ENCODE measurements around the gene DCST1. TPM values are rescaled to one million over a fixed set of nuclear protein-coding genes. Genes with fewer than 3 reads are reported as not detected.

Gene DCST1
- total RNA-seq, 1 donor from 2014 or later: not detected

DNA sequence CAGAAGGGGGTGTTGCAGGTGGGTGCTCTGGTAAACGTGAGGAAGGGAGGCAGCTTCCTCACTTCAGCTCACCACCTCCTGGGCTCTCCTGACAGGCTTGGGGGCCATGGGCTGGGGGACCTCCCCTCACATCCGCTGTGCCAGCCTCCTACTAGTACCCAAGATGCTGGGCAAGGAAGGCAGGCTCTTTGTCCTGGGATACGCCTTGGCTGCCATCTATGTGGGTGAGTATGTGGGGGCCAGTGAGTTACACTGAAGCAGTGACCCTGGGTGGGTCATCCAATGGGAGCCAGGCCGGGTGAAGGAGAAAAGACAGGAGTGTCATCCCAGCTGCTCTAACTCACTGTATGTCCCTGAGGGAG, 5.7 kb downstream of the DCST1 start:
- Mint-ChIP-seq H3K4me3 (no peak overlapping the region), H3K9me3 (no peaks in the 10 kb centered on the region), H3K27me3 (ENCODE audit: low read depth) (no peaks in the 10 kb centered on the region), H3K4me1 (peaks cover under 1% of the 10 kb centered on the region), H3K36me3 (ENCODE audit: low read depth) (no peaks in the 10 kb centered on the region), H3K27ac (ENCODE audit: unreplicated experiment) (no peak overlapping the region)
- no peak for DNase-seq (ENCODE audit: low read depth, low spot score)
- TF ChIP-seq, protein P1, sequence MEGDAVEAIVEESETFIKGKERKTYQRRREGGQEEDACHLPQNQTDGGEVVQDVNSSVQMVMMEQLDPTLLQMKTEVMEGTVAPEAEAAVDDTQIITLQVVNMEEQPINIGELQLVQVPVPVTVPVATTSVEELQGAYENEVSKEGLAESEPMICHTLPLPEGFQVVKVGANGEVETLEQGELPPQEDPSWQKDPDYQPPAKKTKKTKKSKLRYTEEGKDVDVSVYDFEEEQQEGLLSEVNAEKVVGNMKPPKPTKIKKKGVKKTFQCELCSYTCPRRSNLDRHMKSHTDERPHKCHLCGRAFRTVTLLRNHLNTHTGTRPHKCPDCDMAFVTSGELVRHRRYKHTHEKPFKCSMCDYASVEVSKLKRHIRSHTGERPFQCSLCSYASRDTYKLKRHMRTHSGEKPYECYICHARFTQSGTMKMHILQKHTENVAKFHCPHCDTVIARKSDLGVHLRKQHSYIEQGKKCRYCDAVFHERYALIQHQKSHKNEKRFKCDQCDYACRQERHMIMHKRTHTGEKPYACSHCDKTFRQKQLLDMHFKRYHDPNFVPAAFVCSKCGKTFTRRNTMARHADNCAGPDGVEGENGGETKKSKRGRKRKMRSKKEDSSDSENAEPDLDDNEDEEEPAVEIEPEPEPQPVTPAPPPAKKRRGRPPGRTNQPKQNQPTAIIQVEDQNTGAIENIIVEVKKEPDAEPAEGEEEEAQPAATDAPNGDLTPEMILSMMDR (conservative IDR thresholded peaks at IDR 0.05): no peak

DNA sequence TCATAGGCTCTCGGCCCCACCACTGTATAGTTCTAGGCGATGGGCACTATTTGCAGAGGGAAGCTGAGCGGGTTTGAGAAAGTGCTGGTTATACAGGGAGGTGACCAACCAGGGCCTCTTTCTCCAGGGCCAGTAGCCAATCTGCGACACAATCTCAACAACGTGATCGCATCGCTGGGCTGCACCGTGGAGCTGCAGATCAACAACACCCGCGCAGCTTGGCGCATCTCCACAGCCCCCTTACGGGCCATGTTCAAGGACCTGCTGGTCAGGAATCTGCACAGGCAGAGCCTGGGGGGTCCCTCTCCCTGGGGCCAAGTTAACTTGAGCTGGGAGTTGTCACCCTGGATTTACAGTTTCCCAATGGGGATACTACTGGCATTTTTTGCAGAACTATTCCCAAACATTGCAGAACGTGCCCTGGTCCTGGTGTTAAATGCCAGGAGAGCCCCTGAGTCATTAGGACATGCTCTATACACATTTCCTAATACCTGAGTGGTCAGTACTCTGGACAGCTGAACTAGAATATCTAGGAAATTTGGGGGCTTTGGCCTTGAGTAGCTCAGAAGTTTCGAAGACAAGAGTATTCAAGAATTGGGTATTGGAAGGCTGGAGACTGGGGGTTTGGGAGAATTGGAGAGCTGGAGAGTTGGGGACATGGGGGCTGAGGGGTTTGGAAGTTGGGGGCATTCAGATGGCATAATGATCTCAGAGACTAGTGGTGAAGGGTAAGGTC, 6.9 kb downstream of the DCST1 start:
- H3K36me3 Mint-ChIP-seq (ENCODE audit: low read depth): no peaks in the 10 kb centered on the region
- peaks cover 10% of the 10 kb centered on the region for H3K4me1 Mint-ChIP-seq
- H3K4me3 Mint-ChIP-seq: no peak overlapping the region

DNA sequence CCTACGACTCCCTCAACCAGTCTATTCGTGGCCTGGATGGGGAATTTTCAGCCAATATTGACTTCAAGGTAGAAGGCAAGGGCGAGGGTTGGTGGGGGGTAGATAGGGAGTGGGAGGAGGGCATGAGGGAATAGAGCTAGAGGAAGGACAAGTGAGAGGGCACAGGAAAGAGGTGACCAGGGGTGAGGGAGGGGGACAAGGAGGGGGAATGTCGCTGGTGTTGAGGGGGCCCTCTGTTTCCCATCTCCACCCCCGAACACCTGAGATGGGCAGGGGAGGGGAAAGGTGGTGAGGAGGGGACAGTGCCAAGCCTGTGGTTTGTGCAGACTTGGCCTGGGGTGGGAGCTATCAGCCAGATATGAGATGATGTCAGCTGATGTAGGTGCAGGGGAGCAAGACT, 9.2 kb downstream of the DCST1 start:
- Mint-ChIP-seq H3K4me1 (peaks cover 12% of the 10 kb centered on the region), H3K27ac (ENCODE audit: unreplicated experiment) (no peak overlapping the region), H3K36me3 (ENCODE audit: low read depth) (no peaks in the 10 kb centered on the region), H3K4me3 (no peak overlapping the region), H3K9me3 (no peaks in the 10 kb centered on the region), H3K27me3 (ENCODE audit: low read depth) (no peaks in the 10 kb centered on the region)
- DNase-seq (ENCODE audit: low read depth, low spot score): no peak
- TF ChIP-seq, protein P1 (conservative IDR thresholded peaks at IDR 0.05): no peak

More for the DNA sequence above, 6.9 kb downstream of the DCST1 start:
- DNase-seq (ENCODE audit: low read depth, low spot score): no peak
- H3K27ac Mint-ChIP-seq (ENCODE audit: unreplicated experiment): no peak overlapping the region
- H3K9me3 Mint-ChIP-seq: no peaks in the 10 kb centered on the region
- TF ChIP-seq, protein P1 (conservative IDR thresholded peaks at IDR 0.05): no peak
- no peaks in the 10 kb centered on the region for H3K27me3 Mint-ChIP-seq (ENCODE audit: low read depth)

DNA sequence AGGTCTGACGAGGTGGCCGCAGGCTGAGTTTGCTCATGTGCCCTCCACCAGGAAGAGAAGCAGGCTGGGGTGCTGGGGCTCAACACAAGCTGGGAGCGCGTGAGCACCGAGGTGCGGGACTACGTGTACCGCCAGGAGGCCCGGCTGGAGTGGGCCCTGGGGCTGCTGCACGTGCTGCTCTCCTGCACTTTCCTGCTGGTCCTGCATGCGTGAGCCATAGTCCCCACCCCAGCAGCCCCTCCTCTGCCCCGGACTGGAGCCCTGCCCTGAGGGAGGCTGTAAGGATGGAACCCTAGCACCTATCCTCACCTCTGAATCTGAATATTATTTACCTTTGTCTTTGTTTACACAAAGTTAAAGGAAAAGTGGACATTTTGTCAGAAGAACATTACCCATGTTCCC, 9.7 kb downstream of the DCST1 start:
- Mint-ChIP-seq H3K27ac (ENCODE audit: unreplicated experiment) (no peak overlapping the region), H3K27me3 (ENCODE audit: low read depth) (no peaks in the 10 kb centered on the region), H3K36me3 (ENCODE audit: low read depth) (no peaks in the 10 kb centered on the region), H3K4me3 (no peak overlapping the region), H3K9me3 (no peaks in the 10 kb centered on the region), H3K4me1 (peaks cover 15% of the 10 kb centered on the region)
- DNase-seq (ENCODE audit: low read depth, low spot score): no peak
- TF ChIP-seq, protein P1 (conservative IDR thresholded peaks at IDR 0.05): no peak

DNA sequence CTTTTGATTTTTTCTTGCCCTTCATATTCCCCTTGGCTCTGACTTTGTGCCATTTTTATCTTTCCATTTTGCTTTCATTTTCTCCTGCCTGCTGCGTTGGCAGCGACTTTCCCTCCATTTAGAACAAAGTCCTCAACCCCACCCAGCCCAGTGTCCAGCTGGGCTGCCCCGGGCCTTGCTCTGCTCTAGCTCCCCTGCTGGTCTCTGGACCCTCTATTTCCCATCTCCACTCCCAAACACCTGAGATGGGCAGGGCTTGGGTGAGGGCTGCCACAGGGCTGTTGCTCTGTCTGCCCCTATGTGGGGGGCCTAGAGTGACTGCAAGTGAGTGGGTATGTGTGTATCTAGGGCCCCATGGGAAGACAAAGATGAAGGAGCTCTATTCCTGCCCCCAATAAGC, 10.2 kb downstream of the DCST1 start:
- DNase-seq (ENCODE audit: low read depth, low spot score): no peak
- H3K4me3 Mint-ChIP-seq: no peak overlapping the region
- H3K4me1 Mint-ChIP-seq: peaks cover 19% of the 10 kb centered on the region
- TF ChIP-seq, protein P1 (conservative IDR thresholded peaks at IDR 0.05): no peak
- H3K36me3 Mint-ChIP-seq (ENCODE audit: low read depth): no peaks in the 10 kb centered on the region
- H3K27me3 Mint-ChIP-seq (ENCODE audit: low read depth): no peaks in the 10 kb centered on the region
- no peak overlapping the region for H3K27ac Mint-ChIP-seq (ENCODE audit: unreplicated experiment)
- no peaks in the 10 kb centered on the region for H3K9me3 Mint-ChIP-seq

Data from neural crest cell (in vitro differentiated cells).